ENCODE data around the gene PIGN. TPM values are rescaled to one million over a fixed set of nuclear protein-coding genes. Genes with fewer than 3 reads are reported as not detected.

The PIGN gene
- total RNA-seq, 1 experiment from 2014 or later, result 30.9 TPM

DNA sequence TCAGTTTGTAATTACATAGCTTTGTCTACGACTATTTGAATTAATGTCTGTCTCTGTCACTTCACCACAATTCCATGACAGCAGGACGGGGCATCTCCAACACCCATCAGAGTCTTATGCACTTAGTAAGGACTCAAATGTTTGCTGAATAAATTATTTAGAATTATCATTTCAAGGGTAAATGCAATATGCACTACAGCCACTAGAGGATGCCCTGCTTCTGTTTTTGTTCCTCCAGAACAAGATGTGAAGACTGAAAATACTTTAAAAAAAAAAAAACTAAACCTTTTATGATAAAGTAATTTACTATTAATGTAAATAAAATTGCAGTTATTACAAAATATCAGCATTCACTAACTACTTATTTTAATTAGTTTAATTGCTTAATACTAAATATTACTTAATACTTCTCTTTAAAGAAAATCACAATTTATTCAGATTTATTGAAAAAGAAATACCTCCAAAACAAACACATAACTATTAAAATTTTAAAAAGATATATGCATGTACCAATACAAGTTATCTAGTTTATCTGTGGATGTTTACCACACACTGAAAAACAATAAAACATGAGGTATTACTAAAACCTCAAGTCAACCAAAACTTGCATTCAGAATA lies 3.2 kb downstream of the PIGN start:
- TF ChIP-seq, protein P1, sequence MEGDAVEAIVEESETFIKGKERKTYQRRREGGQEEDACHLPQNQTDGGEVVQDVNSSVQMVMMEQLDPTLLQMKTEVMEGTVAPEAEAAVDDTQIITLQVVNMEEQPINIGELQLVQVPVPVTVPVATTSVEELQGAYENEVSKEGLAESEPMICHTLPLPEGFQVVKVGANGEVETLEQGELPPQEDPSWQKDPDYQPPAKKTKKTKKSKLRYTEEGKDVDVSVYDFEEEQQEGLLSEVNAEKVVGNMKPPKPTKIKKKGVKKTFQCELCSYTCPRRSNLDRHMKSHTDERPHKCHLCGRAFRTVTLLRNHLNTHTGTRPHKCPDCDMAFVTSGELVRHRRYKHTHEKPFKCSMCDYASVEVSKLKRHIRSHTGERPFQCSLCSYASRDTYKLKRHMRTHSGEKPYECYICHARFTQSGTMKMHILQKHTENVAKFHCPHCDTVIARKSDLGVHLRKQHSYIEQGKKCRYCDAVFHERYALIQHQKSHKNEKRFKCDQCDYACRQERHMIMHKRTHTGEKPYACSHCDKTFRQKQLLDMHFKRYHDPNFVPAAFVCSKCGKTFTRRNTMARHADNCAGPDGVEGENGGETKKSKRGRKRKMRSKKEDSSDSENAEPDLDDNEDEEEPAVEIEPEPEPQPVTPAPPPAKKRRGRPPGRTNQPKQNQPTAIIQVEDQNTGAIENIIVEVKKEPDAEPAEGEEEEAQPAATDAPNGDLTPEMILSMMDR (conservative IDR thresholded peaks at IDR 0.05), result peak; percentile 96
- no peak for DNase-seq
- no peaks in the 10 kb centered on the region for H3K9me3 Mint-ChIP-seq
- peaks cover 0 to 2% (median 0%) of the 10 kb centered on the region in 3 experiments; a peak in 2 of 7 replicates for H3K36me3 Mint-ChIP-seq (ENCODE audit: insufficient read depth in 1 of 3, low read depth in 3 of 3)
- no peak overlapping the region for H2BK5ac ChIP-seq (ENCODE audit: insufficient read length, low read length)
- no peak overlapping the region for H3K18ac ChIP-seq (ENCODE audit: insufficient read length, low read depth, low read length)
- peaks cover 13% of the 10 kb centered on the region for H3K79me2 ChIP-seq (ENCODE audit: insufficient read depth, low read length)
- H3K14ac ChIP-seq (ENCODE audit: insufficient read depth, low read length), result no peak overlapping the region
- H3K4me3 Mint-ChIP-seq, result no peak overlapping the region
- H3K23me2 ChIP-seq (ENCODE audit: insufficient read length, low read depth, low read length, poor library complexity, severe bottlenecking), result peaks cover 13% of the 10 kb centered on the region
- H2BK15ac ChIP-seq (ENCODE audit: low read depth, low read length), result no peak overlapping the region
- H3K27ac ChIP-seq (ENCODE audit: insufficient read length, low read depth, low read length), result no peak overlapping the region
- H3K27me3 Mint-ChIP-seq (ENCODE audit: low read depth), result no peaks in the 10 kb centered on the region; the same call in 1 of the 2 replicates
- no peak overlapping the region for H2AK5ac ChIP-seq (ENCODE audit: insufficient read length, low read length)
- no peak overlapping the region for H4K91ac ChIP-seq (ENCODE audit: insufficient read length, low read depth, low read length)
- H4K8ac ChIP-seq (replicated peaks; ENCODE audit: insufficient read length, low read depth, low read length), result no peak overlapping the region
- no peak overlapping the region for H2BK20ac ChIP-seq (ENCODE audit: low read depth, low read length, poor library complexity, severe bottlenecking)
- H2BK12ac ChIP-seq (ENCODE audit: insufficient read length, low read depth, low read length), result no peak overlapping the region
- no peaks in the 10 kb centered on the region for H3K27me3 ChIP-seq (ENCODE audit: insufficient read depth, low read length)
- H3K56ac ChIP-seq (ENCODE audit: insufficient read length, low read depth, low read length), result no peak overlapping the region
- H3K79me1 ChIP-seq (ENCODE audit: insufficient read depth, low read depth, low read length, poor library complexity, severe bottlenecking), result no peaks in the 10 kb centered on the region
- no peak overlapping the region for H3K9ac ChIP-seq (ENCODE audit: extremely low read depth, insufficient read length, low read length)
- H3K23ac ChIP-seq (ENCODE audit: insufficient read length, low read depth, low read length), result no peak overlapping the region
- no peaks in the 10 kb centered on the region for H3K9me3 ChIP-seq (ENCODE audit: control insufficient read depth, low read depth, low read length)
- H3K27ac Mint-ChIP-seq, result no peak overlapping the region
- no peak overlapping the region for H3K4me2 ChIP-seq (ENCODE audit: insufficient read depth, insufficient read length, low read length)
- no peak overlapping the region for H2BK120ac ChIP-seq (ENCODE audit: low read depth, low read length, poor library complexity, severe bottlenecking)
- H4K20me1 ChIP-seq (ENCODE audit: control insufficient read depth, insufficient read depth, insufficient read length), result no peaks in the 10 kb centered on the region
- no peaks in the 10 kb centered on the region for H3K4me1 ChIP-seq (ENCODE audit: insufficient read depth, low read length)
- H4K5ac ChIP-seq (ENCODE audit: insufficient read length, low read depth, low read length), result no peak overlapping the region
- no peak overlapping the region for H2AFZ ChIP-seq (ENCODE audit: low read length)
- no peak overlapping the region for H3K4ac ChIP-seq (ENCODE audit: low read depth, low read length)
- WGBS (ENCODE audit: extremely low coverage, insufficient read length, low lambda C conversion rate), result no CpG with 5 or more reads among the region's 2 CpGs
- peaks cover 11 to 13% of the 10 kb centered on the region in 2 experiments for H3K4me1 Mint-ChIP-seq
- H3T11ph ChIP-seq (ENCODE audit: low read length), result no peak overlapping the region

Measured in H9 (cell line).